Measurements from ENCODE around the gene PCSK5. TPM values are rescaled to one million over a fixed set of nuclear protein-coding genes. Genes with fewer than 3 reads are reported as not detected.
"Not testable (repeated sequence)": the region's sequence is repeated elsewhere in the genome, so short reads cannot be mapped to it uniquely, and the experiment has no call there.

The PCSK5 gene
- polyA plus RNA-seq, 1 donor (not counting 4 experiments of a cell fraction or from before 2014, with no cell fraction given), result 1.9 TPM

- Histone ChIP-seq H3K36me3 (ENCODE audit: control insufficient read depth in 2 of 2, extremely low read depth in 1 of 2, insufficient read depth in 2 of 2, low read length in 2 of 2) (no peaks in the 10 kb centered on the region), H3K9me3 (ENCODE audit: control insufficient read depth, low read depth, low read length) (no peaks in the 10 kb centered on the region), H3K4me2 (ENCODE audit: control insufficient read depth, extremely low read depth, insufficient read depth, low read depth, low read length) (no peak overlapping the region), H3K4me1 (ENCODE audit: control insufficient read depth, extremely low read depth, insufficient read depth, low read length) (no peaks in the 10 kb centered on the region), H3K4me3 (ENCODE audit: control insufficient read depth in 2 of 3, extremely low read depth in 1 of 3, insufficient read depth in 2 of 3, low read depth in 1 of 3, low read length in 3 of 3) (no peak overlapping the region), H2AFZ (ENCODE audit: control insufficient read depth, low read length) (no peak overlapping the region), H3K79me2 (ENCODE audit: control insufficient read depth, insufficient read depth, low read length) (no peaks in the 10 kb centered on the region), H3K27ac (ENCODE audit: control insufficient read depth, insufficient read depth, low read length) (no peak overlapping the region), H3K9ac (ENCODE audit: control insufficient read depth, extremely low read depth, insufficient read depth, low read length) (no peak overlapping the region), H3K27me3 (ENCODE audit: control insufficient read depth, extremely low read depth, insufficient read depth, low read length) (no peaks in the 10 kb centered on the region), H4K20me1 (ENCODE audit: control insufficient read depth, extremely low read depth, insufficient read depth, low read length) (no peaks in the 10 kb centered on the region), H3K9me1 (ENCODE audit: control insufficient read depth, extremely low read depth, insufficient read depth, low read length) (no peaks in the 10 kb centered on the region)
- TF ChIP-seq CTCF (optimal IDR thresholded peaks at IDR 0.05 in 1 of 3, IDR thresholded peaks at IDR 0.05 in 1 of 3, conservative IDR thresholded peaks at IDR 0.05 in 1 of 3; ENCODE audit: extremely low read depth in 1 of 3, insufficient read depth in 2 of 3, low read length in 3 of 3) (no peak), EZH2 (IDR thresholded peaks at IDR 0.05; ENCODE audit: low read length) (no peak)
- dilution Hi-C loops (cut with MboI; ENCODE audit: extremely low pct_ligation_motif_present, low sequenced_read_pairs), result no loop called here
- FAIRE-seq, result no peak
- no peak for DNase-seq (ENCODE audit: low read depth, low spot score)
These were observed 469.3 kb downstream of the PCSK5 start for GRCh38 chr9:76359766-76360165.

GRCh38 chr9:76362332-76363031 lies 472.0 kb downstream of the PCSK5 start:
- H3K36me3 ChIP-seq (ENCODE audit: control insufficient read depth in 2 of 2, extremely low read depth in 1 of 2, insufficient read depth in 2 of 2, low read length in 2 of 2); H3K4me2 ChIP-seq (ENCODE audit: control insufficient read depth, extremely low read depth, insufficient read depth, low read depth, low read length); H4K20me1 ChIP-seq (ENCODE audit: control insufficient read depth, extremely low read depth, insufficient read depth, low read length); H3K79me2 ChIP-seq (ENCODE audit: control insufficient read depth, insufficient read depth, low read length); DNase-seq (ENCODE audit: low read depth, low spot score); H3K27ac ChIP-seq (ENCODE audit: control insufficient read depth, insufficient read depth, low read length); H3K9ac ChIP-seq (ENCODE audit: control insufficient read depth, extremely low read depth, insufficient read depth, low read length); H3K9me3 ChIP-seq (ENCODE audit: control insufficient read depth, low read depth, low read length); H3K4me1 ChIP-seq (ENCODE audit: control insufficient read depth, extremely low read depth, insufficient read depth, low read length); dilution Hi-C loops (cut with MboI; ENCODE audit: extremely low pct_ligation_motif_present, low sequenced_read_pairs); H3K4me3 ChIP-seq (ENCODE audit: control insufficient read depth in 2 of 3, extremely low read depth in 1 of 3, insufficient read depth in 2 of 3, low read depth in 1 of 3, low read length in 3 of 3); FAIRE-seq; H2AFZ ChIP-seq (ENCODE audit: control insufficient read depth, low read length); H3K9me1 ChIP-seq (ENCODE audit: control insufficient read depth, extremely low read depth, insufficient read depth, low read length); H3K27me3 ChIP-seq (ENCODE audit: control insufficient read depth, extremely low read depth, insufficient read depth, low read length): not testable (repeated sequence)

- no peak overlapping the region for H3K9ac ChIP-seq (ENCODE audit: control insufficient read depth, extremely low read depth, insufficient read depth, low read length)
- H3K9me3 ChIP-seq (ENCODE audit: control insufficient read depth, low read depth, low read length), result no peaks in the 10 kb centered on the region
- no peak overlapping the region for H2AFZ ChIP-seq (ENCODE audit: control insufficient read depth, low read length)
- no peak for TF ChIP-seq EZH2 (IDR thresholded peaks at IDR 0.05; ENCODE audit: low read length)
- FAIRE-seq (no peak), DNase-seq (ENCODE audit: low read depth, low spot score) (no peak)
- no peak overlapping the region for H3K4me2 ChIP-seq (ENCODE audit: control insufficient read depth, extremely low read depth, insufficient read depth, low read depth, low read length)
- peaks cover 3% of the 10 kb centered on the region for H3K4me1 ChIP-seq (ENCODE audit: control insufficient read depth, extremely low read depth, insufficient read depth, low read length)
- no peaks in the 10 kb centered on the region for H3K9me1 ChIP-seq (ENCODE audit: control insufficient read depth, extremely low read depth, insufficient read depth, low read length)
- no peaks in the 10 kb centered on the region for H3K36me3 ChIP-seq (ENCODE audit: control insufficient read depth in 2 of 2, extremely low read depth in 1 of 2, insufficient read depth in 2 of 2, low read length in 2 of 2)
- H3K79me2 ChIP-seq (ENCODE audit: control insufficient read depth, insufficient read depth, low read length), result no peaks in the 10 kb centered on the region
- H3K27ac ChIP-seq (ENCODE audit: control insufficient read depth, insufficient read depth, low read length), result no peak overlapping the region
- dilution Hi-C loops (cut with MboI; ENCODE audit: extremely low pct_ligation_motif_present, low sequenced_read_pairs), result no loop called here
- H3K4me3 ChIP-seq (ENCODE audit: control insufficient read depth in 2 of 3, extremely low read depth in 1 of 3, insufficient read depth in 2 of 3, low read depth in 1 of 3, low read length in 3 of 3), result no peak overlapping the region
- H3K27me3 ChIP-seq (ENCODE audit: control insufficient read depth, extremely low read depth, insufficient read depth, low read length), result no peaks in the 10 kb centered on the region
- no peaks in the 10 kb centered on the region for H4K20me1 ChIP-seq (ENCODE audit: control insufficient read depth, extremely low read depth, insufficient read depth, low read length)
These were observed 472.5 kb downstream of the PCSK5 start for GRCh38 chr9:76363032-76363395.
